ENCODE results near the gene SLC2A13.

DNA sequence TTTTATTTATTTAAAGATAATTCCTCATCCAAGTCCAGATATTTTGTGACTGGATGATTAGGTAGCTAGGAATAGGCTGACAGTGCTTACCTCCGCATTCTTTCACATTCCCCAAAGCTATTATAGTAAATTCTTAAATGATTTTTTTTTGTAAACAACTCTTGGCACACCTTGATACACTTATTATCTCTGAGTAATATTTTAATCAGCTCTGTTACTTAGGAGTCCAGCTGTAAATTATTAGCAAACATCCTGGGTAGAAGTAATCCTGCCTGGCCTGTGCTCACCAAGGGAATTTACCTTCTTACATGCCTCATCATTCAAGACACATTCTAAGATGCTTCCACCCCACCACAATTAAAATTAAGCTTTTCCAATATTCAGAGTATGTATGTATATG, 186.1 kb downstream of the SLC2A13 start:
- TF ChIP-seq, protein P1, sequence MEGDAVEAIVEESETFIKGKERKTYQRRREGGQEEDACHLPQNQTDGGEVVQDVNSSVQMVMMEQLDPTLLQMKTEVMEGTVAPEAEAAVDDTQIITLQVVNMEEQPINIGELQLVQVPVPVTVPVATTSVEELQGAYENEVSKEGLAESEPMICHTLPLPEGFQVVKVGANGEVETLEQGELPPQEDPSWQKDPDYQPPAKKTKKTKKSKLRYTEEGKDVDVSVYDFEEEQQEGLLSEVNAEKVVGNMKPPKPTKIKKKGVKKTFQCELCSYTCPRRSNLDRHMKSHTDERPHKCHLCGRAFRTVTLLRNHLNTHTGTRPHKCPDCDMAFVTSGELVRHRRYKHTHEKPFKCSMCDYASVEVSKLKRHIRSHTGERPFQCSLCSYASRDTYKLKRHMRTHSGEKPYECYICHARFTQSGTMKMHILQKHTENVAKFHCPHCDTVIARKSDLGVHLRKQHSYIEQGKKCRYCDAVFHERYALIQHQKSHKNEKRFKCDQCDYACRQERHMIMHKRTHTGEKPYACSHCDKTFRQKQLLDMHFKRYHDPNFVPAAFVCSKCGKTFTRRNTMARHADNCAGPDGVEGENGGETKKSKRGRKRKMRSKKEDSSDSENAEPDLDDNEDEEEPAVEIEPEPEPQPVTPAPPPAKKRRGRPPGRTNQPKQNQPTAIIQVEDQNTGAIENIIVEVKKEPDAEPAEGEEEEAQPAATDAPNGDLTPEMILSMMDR (IDR thresholded peaks at IDR 0.05): no peak
- no peak for TF ChIP-seq POLR2AphosphoS5 (IDR thresholded peaks at IDR 0.05)
